Adrenal gland (tissue), 12 donors: ENCODE results near the gene LIMA1. TPM values are rescaled to one million over a fixed set of nuclear protein-coding genes. Genes with fewer than 3 reads are reported as not detected.

ENCODE experiments used
- DNase-seq, 7 donors: peaks; one replicate each; pipeline ENCODE4 v3.0.0-alpha.2; 2019 to 2020
- H3K27ac ChIP-seq, 5 donors: fragments of 200-600 bp; sonication (generic) in 4 of 5; 1 replicate in 3 of 5; 2 replicates in 2 of 5; pipeline versions ENCODE4 v1.5.1 to v1.8.0; 2016 to 2020; ENCODE audit warnings: mild to moderate bottlenecking in 1 of 5
- H3K27me3 ChIP-seq: fragments of 200-600 bp; 2 replicates; pipeline ENCODE4 v1.8.0; 2021
- H3K36me3 ChIP-seq, 2 donors: fragments of 200-600 bp; replicated peaks in 1 of 2; 1 replicate in 1 of 2; 2 replicates in 1 of 2; pipeline versions ENCODE4 v1.5.1 to v1.8.0; 2018 to 2022
- H3K4me1 ChIP-seq, 2 donors: fragments of 200-600 bp; replicated peaks in 1 of 2; 1 replicate in 1 of 2; 2 replicates in 1 of 2; pipeline versions ENCODE4 v1.5.1 to v1.8.0; 2018 to 2021
- H3K4me3 ChIP-seq, 4 donors: fragments of 200-600 bp; sonication (generic) in 3 of 4; one replicate each; pipeline ENCODE4 v1.5.1; 2016 to 2018
- H3K9me3 ChIP-seq, 3 donors: fragments of 200-600 bp; sonication (generic) in 1 of 3; replicated peaks in 1 of 3; 1 replicate in 2 of 3; 2 replicates in 1 of 3; pipeline versions ENCODE4 v1.5.1 to v1.8.0; 2016 to 2021
- CTCF ChIP-seq, 6 experiments: fragments of 450-650 bp in 4 of 6; fragments of 200-600 bp in 2 of 6; sonication (generic) in 1 of 6; IDR thresholded peaks; 1 replicate in 5 of 6; 2 replicates in 1 of 6; pipeline versions ENCODE4 v1.5.1 to v1.8.0; 2016 to 2021; ENCODE audit warnings: antibody characterized with exemption in 6 of 6, mild to moderate bottlenecking in 2 of 6, moderate library complexity in 1 of 6
- POLR2A ChIP-seq, 2 donors: fragments of 450-650 bp; IDR thresholded peaks; one replicate each; pipeline ENCODE4 v1.6.1; 2017; ENCODE audit warnings: antibody characterized with exemption in 2 of 2, mild to moderate bottlenecking in 2 of 2, moderate library complexity in 1 of 2
- WGBS, 4 donors: extraction: QIAGEN DNeasy Blood & Tissue Kit in 2 of 4; methylation state at CpG; one replicate each; pipeline versions ENCODE4 v1.1.5 to v1.1.7; 2013 to 2017; 5-methylcytosine and 5-hydroxymethylcytosine counted together
- intact Hi-C, 2 donors: fragments of 100-400 bp; cut with DNase I; formaldehyde crosslinking; loops; one replicate each; pipeline versions ENCODE4 v1.14.1 to v1.15.0; 2022 to 2023
- polyA plus RNA-seq, 3 donors: library from polyadenylated mRNA; stranded (reverse); fragments of 200-250 nt in 2 of 3; fragments of 350-450 nt in 1 of 3; fragmentation: Illumina TruSeq in 1 of 3; extraction: RNeasy Lipid Tissue Mini Kit (QIAGEN cat#74804) in 1 of 3; gene quantifications; one replicate each; pipeline ENCODE4 v1.2.3, GENCODE V29; 2013 to 2014
- total RNA-seq, 9 donors: library from RNA; depleted of rRNA in 4 of 9; stranded (reverse); fragments of >200 nt in 4 of 9; fragments of 120-200 nt in 1 of 9; fragmentation: NEBNext Ultra II Directional in 1 of 9; extraction: Animal tissue kit (Norgen Biotek cat#: 25700) in 1 of 9; gene quantifications; one replicate each; pipeline versions ENCODE4 v1.1.0 to v1.2.4, GENCODE V29; 2013 to 2023
- donor health status: healthy with polysubstance abuse.
- donor health status: Bipolar disorder and iron deficiency.
- donor health status: DM: yes; HTN: yes; CAD: no.
- donor health status: DM: no; HTN: no; CAD: no.
- donor health status: DM: no; HTN: no; CAD: no.
- donor health status: DM: yes; HTN: yes; CAD: no.

LIMA1 gene
- total and polyA plus RNA-seq, 12 donors: 44.3 to 134 (median 83.6) TPM

- Histone ChIP-seq H3K27me3 (no peaks in the 10 kb centered on the region), H3K4me3 (peak overlapping the region; percentile 63 to 86 (median 74)), H3K4me1 (peaks cover 8 to 21% of the 10 kb centered on the region in 2 donors), H3K36me3 (no peaks in the 10 kb centered on the region), H3K9me3 (no peaks in the 10 kb centered on the region), H3K27ac (peak overlapping the region; percentile 57 to 93 (median 83))
- 0 to 1% (median 0%) methylated on average over 4 to 12 of the region's 12 CpGs for WGBS, 4 donors
- TF ChIP-seq POLR2A (IDR thresholded peaks at IDR 0.05): no peak
- no peak for TF ChIP-seq CTCF (IDR thresholded peaks at IDR 0.05)
- intact Hi-C loops: loop anchor here in 1 of 2 donors (2.0 kb wide), 1 partner anchor 54 kb away; the partner anchor contains the start of gene COX14
- DNase-seq: peak in 5 of 7 donors; percentile 36 to 61 (median 45)
These were observed 116.6 kb downstream of the LIMA1 start for GRCh38 chr12:50166799-50167048.

- H3K27ac ChIP-seq: no peak overlapping the region
- WGBS, 4 donors: 94 to 95% (median 94%) methylated on average over 17 to 20 of the region's 20 CpGs
- H3K27me3 ChIP-seq: no peaks in the 10 kb centered on the region
- no peaks in the 10 kb centered on the region for H3K36me3 ChIP-seq
- TF ChIP-seq POLR2A (IDR thresholded peaks at IDR 0.05) (no peak), CTCF (IDR thresholded peaks at IDR 0.05) (no peak)
- intact Hi-C loops: no loop called here
- peak in 1 of 7 donors; percentile 48 for DNase-seq
- no peak overlapping the region for H3K4me3 ChIP-seq
- peaks cover 8 to 27% of the 10 kb centered on the region in 2 donors for H3K4me1 ChIP-seq
- H3K9me3 ChIP-seq: no peaks in the 10 kb centered on the region
These were observed 118.4 kb downstream of the LIMA1 start for GRCh38 chr12:50164963-50165362.

GRCh38 chr12:50162230-50162629, 121.1 kb downstream of the LIMA1 start:
- H3K27me3 ChIP-seq: no peaks in the 10 kb centered on the region
- intact Hi-C loops: no loop called here
- H3K27ac ChIP-seq: no peak overlapping the region
- H3K9me3 ChIP-seq: no peaks in the 10 kb centered on the region
- no peak for DNase-seq
- H3K36me3 ChIP-seq: no peaks in the 10 kb centered on the region
- peaks cover 3 to 20% of the 10 kb centered on the region in 2 donors for H3K4me1 ChIP-seq
- WGBS, 4 donors: 30 to 55% (median 51%) methylated on average over 2 of the region's 2 CpGs
- H3K4me3 ChIP-seq: no peak overlapping the region
- TF ChIP-seq CTCF (IDR thresholded peaks at IDR 0.05) (no peak), POLR2A (IDR thresholded peaks at IDR 0.05) (no peak)

DNA sequence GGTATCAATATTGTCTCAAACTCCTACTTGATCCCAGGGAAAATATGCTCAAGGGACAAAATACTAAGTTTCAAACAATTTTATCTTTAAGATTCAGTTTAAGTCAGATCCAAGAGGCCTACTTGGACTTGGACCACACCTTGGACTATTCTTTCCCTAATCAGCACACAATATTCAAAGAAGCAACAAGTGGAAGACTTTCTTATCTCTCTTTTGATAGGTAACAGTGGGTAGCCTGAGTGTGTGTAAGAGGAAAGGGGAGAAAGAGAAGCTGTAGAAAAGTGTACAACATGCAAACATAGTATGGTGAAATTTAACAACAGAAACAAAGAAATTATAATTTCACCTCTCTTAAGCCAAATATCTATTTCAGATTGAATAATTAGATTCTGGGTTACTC, 122.7 kb downstream of the LIMA1 start:
- Histone ChIP-seq H3K27ac (no peak overlapping the region), H3K36me3 (no peaks in the 10 kb centered on the region), H3K27me3 (no peaks in the 10 kb centered on the region), H3K4me3 (no peak overlapping the region), H3K9me3 (no peaks in the 10 kb centered on the region), H3K4me1 (peaks cover 0 to 10% of the 10 kb centered on the region in 2 donors)
- intact Hi-C loops: no loop called here
- DNase-seq: no peak
- no peak for TF ChIP-seq CTCF (IDR thresholded peaks at IDR 0.05)
- no peak for TF ChIP-seq POLR2A (IDR thresholded peaks at IDR 0.05)
